Natural killer cell (primary cell): ENCODE measurements around the gene RAX2. TPM values are rescaled to one million over a fixed set of nuclear protein-coding genes. Genes with fewer than 3 reads are reported as not detected.
A peak's percentile ranks its signal among the peaks of the same experiment; 100 is the strongest.

ENCODE experiments used
- ATAC-seq, 3 donors: fragments of 150-1000 bp in 2 of 3; fragments of 200-7000 bp in 1 of 3; cut with Tn5 transposase; 1 replicate in 1 of 3; 2 replicates in 2 of 3; pipeline ENCODE4 v1.10.0; 2021; ENCODE audit warnings: mild to moderate bottlenecking in 2 of 3, moderate library complexity in 2 of 3
- DNase-seq, 2 donors: peaks; one replicate each; pipeline versions ENCODE4 v3.0.0 to v3.0.0-alpha.2; 2013 to 2021; ENCODE audit warnings: mixed read lengths in 1 of 2
- H3K27ac ChIP-seq: one replicate; pipeline ENCODE4 v1.5.1; 2013; ENCODE audit warnings: mild to moderate bottlenecking, low read length
- H3K27me3 ChIP-seq: one replicate; pipeline ENCODE4 v1.6.1; 2013; ENCODE audit warnings: low read length; ENCODE audit not compliant: control insufficient read depth, insufficient read depth
- H3K36me3 ChIP-seq: one replicate; pipeline ENCODE4 v1.6.1; 2013; ENCODE audit warnings: low read length; ENCODE audit not compliant: control insufficient read depth, insufficient read depth
- H3K4me1 ChIP-seq: one replicate; pipeline ENCODE4 v1.6.1; 2013; ENCODE audit warnings: low read length; ENCODE audit not compliant: control insufficient read depth, insufficient read depth
- H3K4me3 ChIP-seq: one replicate; pipeline ENCODE4 v1.5.1; 2013; ENCODE audit warnings: low read length
- H3K9me3 ChIP-seq: one replicate; pipeline ENCODE4 v1.6.1; 2013; ENCODE audit warnings: low read length; ENCODE audit not compliant: control insufficient read depth, insufficient read depth
- H3K27ac Mint-ChIP-seq, 2 donors: one replicate each; pipeline ENCODE4 v1.8.0; 2022; ENCODE audit warnings: mild to moderate bottlenecking in 2 of 2, mixed read lengths in 2 of 2, moderate library complexity in 1 of 2
- H3K27me3 Mint-ChIP-seq, 2 donors: one replicate each; pipeline ENCODE4 v1.8.0; 2022; ENCODE audit warnings: low read depth in 2 of 2, mixed read lengths in 2 of 2
- H3K36me3 Mint-ChIP-seq: one replicate; pipeline ENCODE4 v1.8.0; 2022; ENCODE audit warnings: mixed read lengths
- H3K4me1 Mint-ChIP-seq, 2 donors: one replicate each; pipeline ENCODE4 v1.8.0; 2022; ENCODE audit warnings: mixed read lengths in 2 of 2
- H3K4me3 Mint-ChIP-seq: one replicate; pipeline ENCODE4 v1.8.0; 2022; ENCODE audit warnings: mild to moderate bottlenecking, moderate library complexity, mixed read lengths
- H3K9me3 Mint-ChIP-seq, 2 donors: one replicate each; pipeline ENCODE4 v1.8.0; 2022; ENCODE audit warnings: mixed read lengths in 2 of 2
- WGBS: methylation state at CpG from one replicate; pipeline ENCODE4 v1.1.7; 2013; ENCODE audit warnings: missing lambda C conversion rate; ENCODE audit not compliant: insufficient coverage; 5-methylcytosine and 5-hydroxymethylcytosine counted together
- intact Hi-C: fragments of 100-400 bp; cut with micrococcal nuclease; formaldehyde crosslinking; loops from one replicate; pipeline ENCODE4 v1.14.2; 2022
- total RNA-seq, 4 donors: library from RNA; stranded (reverse); fragments of 120-200 nt in 1 of 4; gene quantifications; one replicate each; pipeline versions ENCODE4 v1.2.3 to v1.2.4, GENCODE V29; 2013 to 2022
- TF ChIP-seq, protein P1 (sequence below): fragments of 200-600 bp; IDR thresholded peaks from one replicate; pipeline ENCODE4 v1.8.0; 2022; ENCODE audit warnings: antibody characterized with exemption

RAX2 gene
- total RNA-seq, 3 donors from 2014 or later (not counting 1 experiment from before 2014, with no cell fraction given), result not detected

DNA sequence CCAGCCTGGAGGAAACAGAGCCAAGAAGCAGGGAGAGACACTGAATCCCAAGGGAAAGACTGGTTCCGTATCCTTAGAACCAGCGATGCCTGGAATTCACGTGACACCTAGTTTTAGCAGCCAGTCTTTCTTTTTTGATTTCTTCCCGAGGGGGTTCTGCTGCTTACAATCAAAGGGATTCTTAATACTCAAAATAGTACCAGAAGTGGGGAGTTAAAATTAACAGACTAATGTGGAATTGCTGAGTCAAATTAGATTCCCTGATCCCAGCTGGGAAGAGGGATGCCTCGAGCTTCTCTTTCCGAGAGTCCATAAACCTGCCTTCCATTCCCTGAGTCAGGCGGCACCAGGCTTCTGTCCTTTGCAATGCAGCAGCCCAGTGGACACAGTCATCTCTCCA lies 18.9 kb upstream of the RAX2 start:
- H3K4me1 Mint-ChIP-seq, result peaks cover 42 to 55% of the 10 kb centered on the region in 2 donors
- no peak overlapping the region for H3K4me3 ChIP-seq
- DNase-seq, result no peak
- H3K27ac ChIP-seq, result peak overlapping the region; percentile 84
- no peak for ATAC-seq
- no peaks in the 10 kb centered on the region for H3K36me3 Mint-ChIP-seq
- WGBS, result 93% methylated on average over 7 of the region's 7 CpGs
- peaks cover 3% of the 10 kb centered on the region for H3K9me3 ChIP-seq
- intact Hi-C loops, result no loop called here
- H3K4me1 ChIP-seq, result peaks cover 69% of the 10 kb centered on the region
- H3K9me3 Mint-ChIP-seq, result peaks cover 0 to 3% of the 10 kb centered on the region in 2 donors
- H3K27me3 Mint-ChIP-seq, result no peaks in the 10 kb centered on the region
- no peaks in the 10 kb centered on the region for H3K36me3 ChIP-seq
- H3K4me3 Mint-ChIP-seq, result peak overlapping the region; percentile 88
- H3K27ac Mint-ChIP-seq, result peak overlapping the region; percentile 92 to 96
- TF ChIP-seq, protein P1, sequence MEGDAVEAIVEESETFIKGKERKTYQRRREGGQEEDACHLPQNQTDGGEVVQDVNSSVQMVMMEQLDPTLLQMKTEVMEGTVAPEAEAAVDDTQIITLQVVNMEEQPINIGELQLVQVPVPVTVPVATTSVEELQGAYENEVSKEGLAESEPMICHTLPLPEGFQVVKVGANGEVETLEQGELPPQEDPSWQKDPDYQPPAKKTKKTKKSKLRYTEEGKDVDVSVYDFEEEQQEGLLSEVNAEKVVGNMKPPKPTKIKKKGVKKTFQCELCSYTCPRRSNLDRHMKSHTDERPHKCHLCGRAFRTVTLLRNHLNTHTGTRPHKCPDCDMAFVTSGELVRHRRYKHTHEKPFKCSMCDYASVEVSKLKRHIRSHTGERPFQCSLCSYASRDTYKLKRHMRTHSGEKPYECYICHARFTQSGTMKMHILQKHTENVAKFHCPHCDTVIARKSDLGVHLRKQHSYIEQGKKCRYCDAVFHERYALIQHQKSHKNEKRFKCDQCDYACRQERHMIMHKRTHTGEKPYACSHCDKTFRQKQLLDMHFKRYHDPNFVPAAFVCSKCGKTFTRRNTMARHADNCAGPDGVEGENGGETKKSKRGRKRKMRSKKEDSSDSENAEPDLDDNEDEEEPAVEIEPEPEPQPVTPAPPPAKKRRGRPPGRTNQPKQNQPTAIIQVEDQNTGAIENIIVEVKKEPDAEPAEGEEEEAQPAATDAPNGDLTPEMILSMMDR, result no peak
- H3K27me3 ChIP-seq, result no peaks in the 10 kb centered on the region

DNA sequence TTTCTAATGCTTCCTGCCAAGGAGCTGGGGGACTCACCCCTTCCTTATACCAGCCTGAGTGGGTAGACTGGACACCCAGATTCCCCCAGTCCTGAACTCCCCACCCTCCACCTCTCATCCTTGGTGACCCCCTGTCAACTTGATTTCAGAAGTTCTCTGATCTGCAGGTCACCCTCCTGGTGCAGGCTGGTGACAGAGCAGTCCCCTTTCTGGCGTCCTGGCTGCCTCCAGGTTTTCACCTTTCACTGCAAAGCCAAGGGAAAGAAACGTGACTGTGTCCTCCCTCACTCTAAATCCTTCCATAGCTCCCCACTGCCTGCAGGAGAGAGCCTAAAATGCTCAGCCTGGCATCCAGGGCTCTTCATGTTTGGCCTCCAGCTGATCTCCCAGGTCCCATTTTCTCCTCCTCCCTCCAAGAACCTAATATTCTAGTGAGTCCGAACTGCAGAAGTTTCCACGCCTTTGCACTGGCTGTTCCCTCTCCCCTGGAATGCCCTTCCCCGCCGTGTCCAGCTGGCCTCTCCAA lies 18.2 kb upstream of the RAX2 start:
- 86% methylated on average over 6 of the region's 6 CpGs for WGBS
- intact Hi-C loops, result no loop called here
- H3K27ac Mint-ChIP-seq, result peak overlapping the region; percentile 92 to 96

DNA sequence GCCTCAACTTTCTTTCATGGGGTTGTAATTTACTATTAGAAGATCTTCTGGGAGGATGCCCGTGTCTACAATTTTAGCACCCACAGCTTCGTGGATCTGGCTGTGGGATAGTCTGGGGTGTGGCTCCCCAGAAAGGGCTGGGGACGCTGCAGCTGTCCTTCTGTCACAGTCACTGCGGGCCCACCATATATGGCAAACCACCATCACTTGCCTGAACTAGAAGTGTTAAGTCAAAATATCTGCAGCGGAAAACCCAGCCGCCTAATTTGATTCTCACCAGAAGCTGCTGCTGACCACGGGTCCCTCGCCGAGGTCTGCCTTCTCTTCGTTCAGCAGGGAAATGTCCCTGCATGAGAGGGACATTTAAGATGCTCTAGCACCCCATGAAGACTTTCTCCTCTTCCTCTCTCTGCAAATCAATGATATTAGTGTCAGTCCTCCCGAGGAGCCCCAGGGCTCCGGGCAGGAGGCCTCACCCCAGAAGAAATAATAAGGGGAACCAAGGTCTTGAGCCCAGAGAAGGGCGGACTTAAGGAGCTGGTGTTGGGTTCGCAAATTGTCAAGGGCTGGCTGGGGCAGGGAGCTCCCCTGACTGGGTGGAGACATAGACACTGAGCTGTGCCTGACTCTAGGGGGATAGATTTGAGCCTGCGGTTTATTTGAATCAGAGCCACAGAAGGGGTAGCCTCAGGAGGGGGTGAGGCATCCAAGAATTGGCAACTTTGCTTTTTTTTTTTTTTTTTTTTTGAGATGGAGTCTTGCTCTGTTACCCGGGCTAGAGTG lies 17.2 kb upstream of the RAX2 start:
- H3K27ac ChIP-seq, result peak overlapping the region; percentile 84
- Mint-ChIP-seq H3K27me3 (no peaks in the 10 kb centered on the region), H3K4me3 (peak overlapping the region; percentile 88), H3K9me3 (peaks cover 0 to 3% of the 10 kb centered on the region in 2 donors), H3K4me1 (peaks cover 41 to 57% of the 10 kb centered on the region in 2 donors), H3K36me3 (no peaks in the 10 kb centered on the region), H3K27ac (peak overlapping the region; percentile 92 to 96)
- DNase-seq (peak; percentile 70 to 77), ATAC-seq (peak; percentile 67 to 82 (median 77))
- H3K36me3 ChIP-seq, result peaks cover 2% of the 10 kb centered on the region
- TF ChIP-seq, protein P1, result no peak
- peaks cover 3% of the 10 kb centered on the region for H3K9me3 ChIP-seq
- peaks cover 80% of the 10 kb centered on the region for H3K4me1 ChIP-seq
- intact Hi-C loops, result loop anchor here (1.0 to 10.0 kb wide), 4 partner anchors 9 to 316 kb away; partner anchors contain the start of gene EEF2
- H3K27me3 ChIP-seq, result no peaks in the 10 kb centered on the region
- 16% methylated on average over 15 of the region's 16 CpGs for WGBS
- peak overlapping the region; percentile 15 for H3K4me3 ChIP-seq

More for the DNA sequence above, 18.2 kb upstream of the RAX2 start:
- peak overlapping the region; percentile 88 for H3K4me3 Mint-ChIP-seq
- H3K36me3 Mint-ChIP-seq, result no peaks in the 10 kb centered on the region
- DNase-seq (no peak), ATAC-seq (no peak)
- Histone ChIP-seq H3K4me3 (no peak overlapping the region), H3K36me3 (no peaks in the 10 kb centered on the region), H3K9me3 (peaks cover 3% of the 10 kb centered on the region), H3K4me1 (peaks cover 72% of the 10 kb centered on the region), H3K27me3 (no peaks in the 10 kb centered on the region), H3K27ac (peak overlapping the region; percentile 84)
- TF ChIP-seq, protein P1, result no peak
- H3K27me3 Mint-ChIP-seq, result no peaks in the 10 kb centered on the region
- peaks cover 0 to 3% of the 10 kb centered on the region in 2 donors for H3K9me3 Mint-ChIP-seq
- H3K4me1 Mint-ChIP-seq, result peaks cover 42 to 55% of the 10 kb centered on the region in 2 donors
